Vagina (tissue), 2 donors: ENCODE measurements around the gene TRAPPC3L. TPM values are rescaled to one million over a fixed set of nuclear protein-coding genes. Genes with fewer than 3 reads are reported as not detected.

ENCODE experiments used
- DNase-seq, 2 donors: peaks; one replicate each; pipeline ENCODE4 v3.0.0-alpha.2; 2017; ENCODE audit errors: extremely low spot score in 2 of 2
- H3K27ac ChIP-seq: fragments of 200-600 bp; sonication (generic); one replicate; pipeline ENCODE4 v1.5.1; 2019
- H3K27me3 ChIP-seq: fragments of 200-600 bp; sonication (generic); one replicate; pipeline ENCODE4 v1.5.1; 2019
- H3K36me3 ChIP-seq, 2 donors: fragments of 200-600 bp; sonication (generic); one replicate each; pipeline ENCODE4 v1.5.1; 2017 to 2019
- H3K4me1 ChIP-seq: fragments of 200-600 bp; sonication (generic); one replicate; pipeline ENCODE4 v1.5.1; 2019
- H3K4me3 ChIP-seq, 2 donors: fragments of 200-600 bp; sonication (generic); 1 replicate in 1 of 2; 2 replicates in 1 of 2; pipeline ENCODE4 v1.5.1; 2016 to 2019
- H3K9me3 ChIP-seq: fragments of 200-600 bp; sonication (generic); one replicate; pipeline ENCODE4 v1.5.1; 2019
- POLR2A ChIP-seq, 2 donors: fragments of 450-650 bp; IDR thresholded peaks; one replicate each; pipeline ENCODE4 v1.6.1; 2017; ENCODE audit warnings: antibody characterized with exemption in 2 of 2, mild to moderate bottlenecking in 2 of 2, moderate library complexity in 2 of 2
- POLR2AphosphoS5 ChIP-seq, 2 donors: sonication (generic); formaldehyde crosslinking; IDR thresholded peaks; one replicate each; pipeline ENCODE4 v1.9.0; 2017; ENCODE audit warnings: antibody characterized with exemption in 2 of 2, mild to moderate bottlenecking in 2 of 2, low read depth in 1 of 2; ENCODE audit not compliant: insufficient read depth in 1 of 2
- intact Hi-C: fragments of 100-400 bp; cut with DNase I; formaldehyde crosslinking; loops from one replicate; pipeline ENCODE4 v1.15.1; 2023
- total RNA-seq: library from RNA; depleted of rRNA; stranded (reverse); fragments of >200 nt; gene quantifications from one replicate; pipeline ENCODE4 v1.2.3, GENCODE V29; 2016
- TF ChIP-seq, protein P1 (sequence below), 3 experiments: fragments of 450-650 bp in 2 of 3; fragments of 200-600 bp in 1 of 3; sonication (generic) in 1 of 3; IDR thresholded peaks; one replicate each; pipeline ENCODE4 v1.5.1; 2017 to 2019; ENCODE audit warnings: antibody characterized with exemption in 3 of 3, mild to moderate bottlenecking in 2 of 3, moderate library complexity in 2 of 3

Gene TRAPPC3L
- total RNA-seq, 1 donor from 2014 or later: not detected

DNA sequence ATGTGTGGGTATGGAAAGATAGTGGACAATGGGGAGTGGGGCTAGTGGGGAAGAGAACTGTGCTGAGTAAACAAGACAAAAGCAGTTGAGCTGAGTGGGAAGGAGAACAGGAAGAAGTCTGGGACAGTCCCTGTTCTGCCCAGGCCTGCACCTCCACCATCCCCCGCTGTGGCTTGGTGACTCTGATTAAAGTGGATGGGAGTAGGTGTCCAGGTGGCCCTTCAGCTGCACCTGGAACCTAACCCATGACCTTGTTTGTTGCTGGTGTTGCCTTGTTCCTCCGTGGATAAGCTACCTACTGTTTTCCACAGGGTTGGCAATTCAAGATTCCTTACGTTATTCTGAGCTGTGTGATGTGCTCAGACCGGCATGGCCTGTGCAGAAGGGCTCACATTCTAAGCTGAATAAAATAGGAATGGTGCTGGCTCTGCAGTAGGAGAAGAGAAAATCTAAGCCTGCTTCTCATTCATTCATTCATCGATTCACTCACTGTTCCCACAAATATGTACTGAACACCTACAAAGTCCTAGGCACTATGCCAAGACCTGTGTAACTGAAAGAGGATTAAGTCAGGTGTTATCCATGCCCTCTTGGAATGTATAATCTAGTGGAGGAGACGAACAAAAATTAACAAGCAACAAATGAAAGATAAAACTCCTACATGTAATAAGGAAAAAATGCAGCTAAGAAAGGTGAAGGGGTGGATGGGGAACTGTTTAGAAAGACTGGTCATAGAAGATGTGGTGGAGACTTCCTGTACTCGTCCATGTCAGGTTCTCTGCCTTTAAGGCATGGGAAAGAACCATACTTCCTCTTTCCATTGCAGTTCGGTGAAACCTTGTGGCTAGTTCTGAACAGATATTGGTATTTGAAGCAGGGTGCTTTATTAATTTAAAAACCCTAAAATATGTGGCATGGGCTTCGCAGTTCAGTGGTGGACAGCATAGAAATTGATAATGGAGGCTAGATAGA is 94.4 kb downstream of the TRAPPC3L start:
- Histone ChIP-seq H3K4me1 (peaks cover 6% of the 10 kb centered on the region), H3K27ac (no peak overlapping the region), H3K9me3 (no peaks in the 10 kb centered on the region), H3K4me3 (no peak overlapping the region), H3K36me3 (no peaks in the 10 kb centered on the region), H3K27me3 (no peaks in the 10 kb centered on the region)
- intact Hi-C loops: no loop called here
- TF ChIP-seq POLR2A (IDR thresholded peaks at IDR 0.05) (no peak), POLR2AphosphoS5 (IDR thresholded peaks at IDR 0.05; ENCODE audit: insufficient read depth in 1 of 2, low read depth in 1 of 2) (no peak)
- TF ChIP-seq, protein P1, sequence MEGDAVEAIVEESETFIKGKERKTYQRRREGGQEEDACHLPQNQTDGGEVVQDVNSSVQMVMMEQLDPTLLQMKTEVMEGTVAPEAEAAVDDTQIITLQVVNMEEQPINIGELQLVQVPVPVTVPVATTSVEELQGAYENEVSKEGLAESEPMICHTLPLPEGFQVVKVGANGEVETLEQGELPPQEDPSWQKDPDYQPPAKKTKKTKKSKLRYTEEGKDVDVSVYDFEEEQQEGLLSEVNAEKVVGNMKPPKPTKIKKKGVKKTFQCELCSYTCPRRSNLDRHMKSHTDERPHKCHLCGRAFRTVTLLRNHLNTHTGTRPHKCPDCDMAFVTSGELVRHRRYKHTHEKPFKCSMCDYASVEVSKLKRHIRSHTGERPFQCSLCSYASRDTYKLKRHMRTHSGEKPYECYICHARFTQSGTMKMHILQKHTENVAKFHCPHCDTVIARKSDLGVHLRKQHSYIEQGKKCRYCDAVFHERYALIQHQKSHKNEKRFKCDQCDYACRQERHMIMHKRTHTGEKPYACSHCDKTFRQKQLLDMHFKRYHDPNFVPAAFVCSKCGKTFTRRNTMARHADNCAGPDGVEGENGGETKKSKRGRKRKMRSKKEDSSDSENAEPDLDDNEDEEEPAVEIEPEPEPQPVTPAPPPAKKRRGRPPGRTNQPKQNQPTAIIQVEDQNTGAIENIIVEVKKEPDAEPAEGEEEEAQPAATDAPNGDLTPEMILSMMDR (IDR thresholded peaks at IDR 0.05): no peak
- no peak for DNase-seq

DNA sequence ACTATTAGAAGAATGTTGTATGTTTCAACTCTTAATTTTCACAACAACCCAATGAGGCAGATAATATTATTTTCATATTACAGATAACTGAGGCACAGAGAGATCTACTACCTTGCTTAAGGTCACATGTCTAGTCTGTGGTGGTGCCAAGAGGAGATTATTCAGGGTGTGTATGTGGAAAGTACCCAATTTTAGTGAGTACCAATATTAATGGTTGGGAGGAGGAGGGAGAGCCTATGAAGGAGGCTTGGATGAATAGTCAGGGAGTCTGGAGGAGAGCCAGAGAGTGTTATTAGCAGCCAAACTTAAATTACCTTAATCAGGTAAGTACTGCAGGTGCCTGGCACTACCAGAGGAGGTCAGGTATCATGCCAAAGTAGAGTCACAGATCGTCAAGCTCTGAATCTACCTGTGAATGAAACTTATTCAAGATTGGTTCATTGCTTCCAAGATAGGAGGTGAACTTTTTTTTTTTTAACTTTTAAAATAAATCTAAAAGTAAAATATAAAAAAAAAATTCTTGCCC is 95.2 kb downstream of the TRAPPC3L start:
- no peaks in the 10 kb centered on the region for H3K36me3 ChIP-seq
- H3K27me3 ChIP-seq: no peaks in the 10 kb centered on the region
- H3K4me3 ChIP-seq: no peak overlapping the region
- no peak for DNase-seq
- H3K4me1 ChIP-seq: peaks cover 6% of the 10 kb centered on the region
- TF ChIP-seq POLR2A (IDR thresholded peaks at IDR 0.05): no peak
- TF ChIP-seq, protein P1 (IDR thresholded peaks at IDR 0.05): no peak
- TF ChIP-seq POLR2AphosphoS5 (IDR thresholded peaks at IDR 0.05; ENCODE audit: insufficient read depth in 1 of 2, low read depth in 1 of 2): no peak
- H3K9me3 ChIP-seq: no peaks in the 10 kb centered on the region
- H3K27ac ChIP-seq: no peak overlapping the region
- intact Hi-C loops: no loop called here

DNA sequence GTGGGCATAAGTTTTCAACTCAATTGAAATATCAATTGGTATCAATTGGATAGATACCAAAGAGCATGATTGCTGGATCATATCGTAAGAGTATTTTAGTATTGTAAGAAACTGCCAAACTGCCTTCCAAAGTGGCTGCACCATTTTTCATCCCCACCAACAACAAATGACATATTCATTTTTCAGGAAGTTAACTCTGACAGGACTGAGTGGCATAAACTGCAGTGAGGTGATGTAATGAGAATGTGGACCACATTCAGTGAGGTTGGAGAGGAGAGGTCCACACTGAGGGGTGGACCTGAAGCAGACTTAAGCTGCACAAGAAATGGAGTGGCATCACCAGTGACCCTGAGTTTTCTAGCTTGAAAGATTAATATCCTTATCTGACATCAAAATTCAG is 95.9 kb downstream of the TRAPPC3L start:
- H3K36me3 ChIP-seq: no peaks in the 10 kb centered on the region
- intact Hi-C loops: no loop called here
- H3K27ac ChIP-seq: no peak overlapping the region
- no peak overlapping the region for H3K4me3 ChIP-seq
- no peaks in the 10 kb centered on the region for H3K27me3 ChIP-seq
- TF ChIP-seq POLR2AphosphoS5 (IDR thresholded peaks at IDR 0.05; ENCODE audit: insufficient read depth in 1 of 2, low read depth in 1 of 2) (no peak), POLR2A (IDR thresholded peaks at IDR 0.05) (no peak)
- TF ChIP-seq, protein P1 (IDR thresholded peaks at IDR 0.05): no peak
- H3K9me3 ChIP-seq: no peaks in the 10 kb centered on the region
- no peak for DNase-seq
- peaks cover 6% of the 10 kb centered on the region for H3K4me1 ChIP-seq

DNA sequence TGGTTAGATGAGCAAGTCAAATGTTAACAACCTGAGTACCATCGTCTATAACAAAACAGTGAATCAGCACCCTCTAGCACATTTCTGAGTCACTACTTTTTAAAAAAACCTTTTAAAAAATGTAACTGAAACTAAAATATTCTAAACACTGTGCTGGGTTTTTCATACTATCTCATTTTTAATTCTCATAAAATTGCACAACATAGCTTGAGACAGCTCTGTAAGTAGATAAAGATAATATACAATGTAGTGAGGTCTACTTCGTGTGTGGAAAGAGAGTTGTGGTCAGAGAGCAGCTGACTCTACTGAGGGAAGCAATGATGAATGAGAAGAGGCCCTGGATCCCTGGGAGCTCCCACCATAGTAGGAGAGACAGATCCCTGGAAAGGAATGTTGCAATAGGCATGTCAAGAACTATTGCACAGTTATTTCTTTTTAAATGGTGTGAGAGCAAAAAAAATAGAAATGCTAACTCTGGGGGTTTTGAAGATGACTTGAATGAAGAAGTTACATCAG is 97.9 kb downstream of the TRAPPC3L start:
- peaks cover 6% of the 10 kb centered on the region for H3K4me1 ChIP-seq
- no peaks in the 10 kb centered on the region for H3K27me3 ChIP-seq
- DNase-seq: no peak
- intact Hi-C loops: no loop called here
- no peak overlapping the region for H3K4me3 ChIP-seq
- TF ChIP-seq, protein P1 (IDR thresholded peaks at IDR 0.05): no peak
- no peak for TF ChIP-seq POLR2A (IDR thresholded peaks at IDR 0.05)
- TF ChIP-seq POLR2AphosphoS5 (IDR thresholded peaks at IDR 0.05; ENCODE audit: insufficient read depth in 1 of 2, low read depth in 1 of 2): no peak
- H3K9me3 ChIP-seq: no peaks in the 10 kb centered on the region
- no peaks in the 10 kb centered on the region for H3K36me3 ChIP-seq
- no peak overlapping the region for H3K27ac ChIP-seq
